SK-N-MC (cell line): ENCODE data around the gene SIGLEC11.

Experiments used
- EZH2 ChIP-seq: fragments of 200-600 bp; sonication (generic); IDR thresholded peaks from one replicate; pipeline ENCODE4 v1.6.1; 2017; ENCODE audit warnings: antibody characterized with exemption
- POLR2AphosphoS5 ChIP-seq: IDR thresholded peaks from 2 replicates; pipeline ENCODE4 v1.6.1; 2012; ENCODE audit warnings: mild to moderate bottlenecking, low read depth, low read length, borderline replicate concordance

DNA sequence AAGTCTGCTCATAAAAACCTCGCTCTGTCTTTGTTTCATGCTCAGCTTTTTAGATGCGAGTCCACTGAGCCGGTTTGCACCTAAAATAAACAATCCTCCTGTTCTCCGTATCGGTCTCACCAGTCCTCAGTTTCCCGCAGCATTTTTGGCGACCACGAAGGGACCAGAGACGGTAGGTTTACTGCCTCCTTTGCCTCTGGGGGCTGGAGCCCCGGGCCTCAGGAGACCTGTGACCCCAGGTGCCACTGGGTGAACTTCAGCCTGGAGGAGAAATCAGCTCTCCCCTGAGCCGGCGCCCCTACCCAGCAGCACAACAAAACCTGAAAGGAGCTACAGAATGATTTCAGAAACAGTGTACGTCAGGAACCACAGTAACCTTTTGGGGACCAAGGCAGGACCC lies 8.1 kb downstream of the SIGLEC11 start:
- TF ChIP-seq EZH2: no peak
- no peak for TF ChIP-seq POLR2AphosphoS5
